Activated naive CD4-positive, alpha-beta T cell (primary cell): Measurements from ENCODE around the gene RPTOR.

ENCODE experiments used
- DNase-seq, 4 experiments: peaks; one replicate each; lab custom pipeline; 2025; lab: John Stamatoyannopoulos, UW

RPTOR gene

GRCh38 chr17:80666867-80667266 lies 122.2 kb downstream of the RPTOR start:
- DNase-seq, result no peak

- peak in 1 of 4 experiments; percentile 13 for DNase-seq
Measured at GRCh38 chr17:80667462-80668277, 123.0 kb downstream of the RPTOR start.

- DNase-seq, result no peak
Measured at GRCh38 chr17:80668375-80669148, 123.9 kb downstream of the RPTOR start.

DNA sequence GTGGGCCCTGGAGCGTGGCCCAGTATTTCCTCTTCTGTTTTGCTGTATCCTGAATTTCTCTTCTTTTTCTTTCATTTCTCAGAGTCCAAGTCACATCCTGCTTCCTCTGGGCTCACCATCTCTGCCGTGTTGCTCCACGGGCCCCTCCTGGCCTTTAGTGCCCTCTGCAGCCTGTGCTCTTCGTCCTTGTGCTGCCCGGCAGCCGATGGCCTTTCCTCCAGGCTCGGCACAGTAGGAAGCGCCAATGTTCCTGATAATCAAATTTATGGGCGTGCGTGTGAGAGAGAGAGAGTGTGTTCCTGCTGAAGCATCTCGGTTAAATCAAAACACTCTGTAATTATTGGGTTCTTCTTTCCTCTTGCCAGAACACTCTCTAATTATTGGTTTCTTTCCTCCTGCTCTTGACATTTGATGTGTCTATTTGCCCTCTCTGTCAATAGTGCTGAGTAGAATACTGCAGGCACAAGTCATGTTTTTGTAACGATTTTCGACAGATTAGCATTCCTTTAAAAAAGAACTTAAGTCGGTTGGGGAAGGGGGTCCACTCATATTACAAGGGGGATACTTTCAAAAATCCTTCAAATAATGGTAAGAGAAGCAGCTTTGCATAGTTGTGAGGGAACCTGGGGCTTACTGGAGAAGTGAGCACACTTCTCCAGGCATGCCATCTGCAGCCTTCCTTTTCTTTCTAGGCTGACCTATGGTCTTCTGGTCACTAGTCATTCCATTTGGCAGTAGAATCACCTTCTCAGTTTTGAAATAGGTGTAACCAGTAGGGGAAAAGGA lies 126.6 kb downstream of the RPTOR start:
- no peak for DNase-seq

GRCh38 chr17:80671825-80672110 lies 127.1 kb downstream of the RPTOR start:
- DNase-seq, result no peak

DNA sequence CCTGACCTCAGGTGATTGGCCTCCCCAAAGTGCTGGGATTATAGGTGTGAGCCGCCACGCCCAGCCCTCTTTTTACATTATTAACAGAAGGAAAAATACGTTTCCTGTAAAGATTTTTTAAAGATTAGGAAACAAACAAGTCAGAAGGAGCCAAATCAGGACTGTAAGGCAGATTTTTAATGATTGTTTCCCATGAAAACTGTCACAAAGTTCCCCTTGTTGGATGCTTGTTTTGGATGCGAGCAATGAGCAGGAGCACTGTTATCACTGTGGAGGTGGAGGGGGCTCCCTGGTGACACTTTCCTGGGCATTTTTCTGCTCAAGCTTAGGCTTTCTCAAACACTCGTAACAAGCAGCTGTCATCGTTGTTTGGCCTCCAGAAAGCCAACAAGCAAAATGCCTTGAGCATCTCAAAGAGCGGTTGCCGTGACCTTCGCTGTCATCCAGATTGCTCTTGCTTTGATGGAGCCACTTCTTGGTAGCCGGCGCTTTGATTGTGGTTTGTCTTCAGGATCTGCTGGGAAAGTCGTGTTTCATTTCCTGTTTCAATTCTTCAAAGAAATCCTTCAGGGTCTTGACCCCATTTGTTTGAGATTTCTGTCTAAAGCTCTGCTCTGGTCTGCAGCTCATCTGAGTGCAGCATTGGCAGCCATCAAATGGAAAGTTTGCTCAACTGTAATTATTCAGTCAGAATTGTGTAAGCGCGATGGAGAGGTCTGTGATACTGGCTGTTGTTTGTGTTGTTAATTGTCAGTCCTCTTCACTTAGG lies 128.7 kb downstream of the RPTOR start:
- DNase-seq, result no peak

GRCh38 chr17:80675438-80676095 lies 130.9 kb downstream of the RPTOR start:
- no peak for DNase-seq

DNA sequence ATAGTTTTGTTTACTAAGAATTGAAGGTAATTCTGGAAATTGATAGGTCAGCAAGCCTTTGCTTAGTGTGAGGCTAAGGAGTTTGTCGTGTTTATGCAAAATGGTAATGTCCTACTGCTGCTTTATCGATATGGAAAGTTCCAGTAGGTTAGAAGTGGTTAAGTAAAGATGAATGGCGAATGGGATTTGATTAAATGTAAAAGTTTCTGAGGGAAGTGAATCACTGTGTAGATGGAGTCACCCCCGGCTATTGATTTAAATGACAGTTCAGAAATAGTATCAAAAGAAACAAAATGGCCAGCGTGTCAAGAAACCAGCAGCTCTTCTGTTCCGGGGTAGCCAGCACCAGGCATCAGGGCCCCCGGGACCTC lies 131.4 kb downstream of the RPTOR start:
- no peak for DNase-seq

DNA sequence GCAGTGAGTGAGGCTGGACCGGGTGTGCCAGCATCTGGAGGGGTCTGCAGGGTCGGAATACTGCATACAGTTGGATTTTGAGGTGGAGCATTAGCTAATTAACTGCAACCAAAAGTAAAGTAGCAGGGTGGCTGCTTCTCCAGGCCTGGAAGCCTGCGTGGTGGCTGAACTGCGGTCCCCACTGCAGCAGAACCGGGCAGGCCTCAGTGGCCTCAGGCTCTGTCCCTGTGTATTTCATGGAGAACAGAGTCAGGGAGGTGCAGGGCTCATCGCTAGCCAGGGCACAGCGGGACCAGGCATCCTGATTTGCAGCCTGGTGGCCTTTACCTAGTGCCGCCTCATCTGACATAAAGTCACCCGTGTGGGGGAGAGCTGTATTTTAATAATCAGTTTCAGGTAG lies 131.9 kb downstream of the RPTOR start:
- no peak for DNase-seq

DNA sequence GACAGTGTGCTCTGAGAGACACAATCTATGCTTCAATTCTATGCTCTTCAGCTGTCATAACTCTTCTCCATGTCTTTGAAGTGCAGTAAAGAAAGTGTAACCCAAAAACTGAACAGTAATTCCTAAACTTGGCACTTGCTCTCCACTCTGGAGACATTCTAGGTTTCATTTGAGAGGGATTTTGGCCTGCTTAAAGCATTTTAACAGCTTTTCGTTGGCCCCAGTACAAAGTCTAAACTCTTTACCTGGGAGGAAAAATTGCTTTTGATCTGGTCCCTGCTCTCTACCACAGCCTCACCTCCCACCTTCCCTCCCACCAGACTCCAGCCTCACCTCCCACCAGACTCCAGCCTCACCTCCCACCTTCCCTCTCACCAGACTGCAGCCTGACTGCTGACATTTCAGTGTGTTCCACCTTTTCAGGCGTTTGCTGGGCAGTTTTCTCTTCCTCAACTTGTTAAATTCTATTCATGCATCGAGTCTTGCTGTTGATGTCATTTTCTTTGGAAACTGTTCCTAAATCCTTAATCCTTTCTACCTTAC lies 132.6 kb downstream of the RPTOR start:
- DNase-seq, result no peak

- DNase-seq, result no peak
Measured at GRCh38 chr17:80679816-80680215, 135.2 kb downstream of the RPTOR start.

- no peak for DNase-seq
Measured at GRCh38 chr17:80681215-80681614, 136.6 kb downstream of the RPTOR start.

DNA sequence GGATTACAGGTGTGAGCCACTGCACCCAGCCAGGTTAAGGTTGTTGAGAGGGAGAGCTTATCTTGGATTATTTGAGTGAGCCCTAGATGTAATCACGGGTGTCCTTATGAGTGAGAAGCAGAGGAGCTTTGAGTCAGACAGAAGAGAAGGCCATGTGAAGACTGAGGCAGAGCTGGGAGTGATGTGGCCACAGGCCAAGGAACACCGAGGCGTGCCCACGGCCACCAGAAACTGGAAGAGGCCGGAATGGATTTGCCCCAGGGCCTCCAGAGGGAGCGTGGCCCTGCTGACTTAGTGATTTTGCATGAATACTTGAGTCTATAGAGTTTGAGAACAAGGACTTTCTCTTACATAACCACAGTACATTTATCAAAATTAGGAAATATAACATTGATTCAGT lies 137.7 kb downstream of the RPTOR start:
- DNase-seq, result no peak

GRCh38 chr17:80683625-80684104 lies 139.0 kb downstream of the RPTOR start:
- DNase-seq, result no peak

GRCh38 chr17:80687839-80688238 lies 143.2 kb downstream of the RPTOR start:
- no peak for DNase-seq

- DNase-seq, result no peak
Measured at GRCh38 chr17:80689129-80689619, 144.5 kb downstream of the RPTOR start.

GRCh38 chr17:80691784-80692183 lies 147.1 kb downstream of the RPTOR start:
- DNase-seq, result no peak

GRCh38 chr17:80692931-80693467 lies 148.4 kb downstream of the RPTOR start:
- DNase-seq, result no peak

DNA sequence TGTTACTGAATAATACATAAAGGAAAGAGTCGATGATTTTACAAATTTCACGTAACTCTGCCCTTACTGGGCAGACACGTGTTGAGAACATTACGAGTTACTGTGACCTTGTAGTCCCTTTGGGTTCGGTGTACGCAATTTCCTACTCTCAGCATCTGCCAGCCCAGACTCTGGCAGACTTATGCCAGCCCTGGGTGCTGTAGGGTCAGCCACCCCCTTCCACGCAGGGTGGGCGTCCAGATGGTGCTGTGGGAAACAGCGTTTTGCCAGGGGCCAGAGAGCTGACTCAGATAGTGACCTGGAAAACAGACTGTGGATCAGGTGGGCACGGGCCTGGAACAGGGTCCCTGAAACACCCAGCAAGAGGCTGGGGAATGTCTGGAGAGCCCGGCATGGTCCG lies 148.9 kb downstream of the RPTOR start:
- no peak for DNase-seq
